ENCODE data around the gene KCNJ5.

Gene KCNJ5

GRCh38 chr11:128931668-128932067 is 40.5 kb downstream of the KCNJ5 start:
- H3K4me1 Mint-ChIP-seq: peaks cover 20% of the 10 kb centered on the region
- H3K36me3 Mint-ChIP-seq: peaks cover 3% of the 10 kb centered on the region
- no peak for ATAC-seq (ENCODE audit: low read depth)
- no peak for DNase-seq (ENCODE audit: low spot score in 2 of 2)
- peaks cover 15% of the 10 kb centered on the region for H3K27me3 Mint-ChIP-seq
- H3K4me3 Mint-ChIP-seq: no peak overlapping the region
- H3K27ac Mint-ChIP-seq: no peak overlapping the region
- H3K9me3 Mint-ChIP-seq: peaks cover 3% of the 10 kb centered on the region

GRCh38 chr11:128933481-128934178 is 42.5 kb downstream of the KCNJ5 start:
- Mint-ChIP-seq H3K4me3 (no peak overlapping the region), H3K27ac (no peak overlapping the region), H3K9me3 (peaks cover 3% of the 10 kb centered on the region), H3K27me3 (peaks cover 15% of the 10 kb centered on the region), H3K4me1 (peaks cover 10% of the 10 kb centered on the region), H3K36me3 (peaks cover 3% of the 10 kb centered on the region)
- no peak for ATAC-seq (ENCODE audit: low read depth)
- no peak for DNase-seq (ENCODE audit: low spot score in 2 of 2)

- H3K4me1 Mint-ChIP-seq: peaks cover 6% of the 10 kb centered on the region
- no peak overlapping the region for H3K4me3 Mint-ChIP-seq
- H3K27me3 Mint-ChIP-seq: peaks cover 15% of the 10 kb centered on the region
- H3K36me3 Mint-ChIP-seq: peaks cover 3% of the 10 kb centered on the region
- DNase-seq (ENCODE audit: low spot score in 2 of 2) (no peak), ATAC-seq (ENCODE audit: low read depth) (no peak)
- no peak overlapping the region for H3K27ac Mint-ChIP-seq
- peaks cover 3% of the 10 kb centered on the region for H3K9me3 Mint-ChIP-seq
Observed at GRCh38 chr11:128934351-128934750, 43.2 kb downstream of the KCNJ5 start.

- H3K4me3 Mint-ChIP-seq: no peak overlapping the region
- H3K27ac Mint-ChIP-seq: no peak overlapping the region
Observed at GRCh38 chr11:128934926-128935325, 43.8 kb downstream of the KCNJ5 start.

DNA sequence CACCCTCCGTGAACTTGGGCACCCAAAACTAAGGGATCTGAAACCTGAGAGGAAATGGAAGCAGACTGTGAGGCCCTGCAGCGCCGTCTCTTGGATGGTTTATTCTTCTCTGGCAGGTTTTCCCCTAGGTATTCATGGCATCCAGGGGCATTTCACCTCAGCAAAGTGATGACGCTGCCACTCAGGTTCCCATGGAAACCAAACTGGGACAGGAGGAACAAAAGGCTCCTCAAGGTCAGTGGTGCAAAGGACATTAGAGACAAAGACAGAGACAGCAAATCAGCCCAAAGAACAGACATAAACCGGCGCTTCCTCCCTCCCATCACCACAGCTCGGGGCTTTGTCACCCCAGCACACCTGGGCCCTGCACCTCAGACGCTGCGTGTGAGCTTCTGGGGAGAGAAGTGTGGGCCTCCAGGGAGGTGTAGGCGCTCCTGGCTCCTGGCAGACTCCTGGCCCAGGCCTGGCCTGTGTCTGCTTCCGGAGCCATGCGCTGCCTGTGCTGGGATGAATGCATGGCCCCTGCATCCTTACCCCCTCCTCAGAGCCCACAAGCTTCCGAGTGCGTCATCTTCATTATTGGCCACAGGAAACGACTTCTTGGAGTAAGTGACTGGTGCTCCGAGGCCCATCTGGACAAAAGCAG is 45.6 kb downstream of the KCNJ5 start:
- no peak for ATAC-seq (ENCODE audit: low read depth)
- Mint-ChIP-seq H3K9me3 (peaks cover 3% of the 10 kb centered on the region), H3K4me3 (no peak overlapping the region), H3K36me3 (peaks cover 3% of the 10 kb centered on the region), H3K27ac (no peak overlapping the region), H3K4me1 (no peaks in the 10 kb centered on the region), H3K27me3 (peaks cover 13% of the 10 kb centered on the region)
- no peak for DNase-seq (ENCODE audit: low spot score in 2 of 2)

More at GRCh38 chr11:128934926-128935325, 43.8 kb downstream of the KCNJ5 start:
- H3K27me3 Mint-ChIP-seq: peaks cover 11% of the 10 kb centered on the region
- H3K36me3 Mint-ChIP-seq: peaks cover 3% of the 10 kb centered on the region
- H3K9me3 Mint-ChIP-seq: peaks cover 3% of the 10 kb centered on the region
- DNase-seq (ENCODE audit: low spot score in 2 of 2) (no peak), ATAC-seq (ENCODE audit: low read depth) (no peak)
- H3K4me1 Mint-ChIP-seq: no peaks in the 10 kb centered on the region

DNA sequence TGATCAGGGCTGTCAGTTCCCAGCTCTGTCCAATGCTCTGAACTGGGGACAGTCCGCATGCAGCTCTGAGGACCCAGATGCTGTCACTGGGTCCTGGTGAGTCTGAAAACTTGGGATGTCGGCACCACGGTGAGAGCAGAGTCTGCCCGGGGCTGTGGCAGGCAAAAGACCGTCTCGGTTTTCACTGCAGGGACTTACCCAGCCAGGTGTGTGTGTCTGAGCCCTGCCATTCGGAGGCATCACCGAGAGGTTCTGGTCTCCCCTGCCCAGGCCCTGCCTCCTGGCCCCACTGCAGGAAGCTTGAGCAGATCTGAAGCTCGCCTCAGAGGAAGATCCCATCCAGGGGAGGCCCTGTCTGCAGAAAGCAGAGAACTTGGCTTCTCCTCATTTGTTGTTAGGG is 46.3 kb downstream of the KCNJ5 start:
- ATAC-seq (ENCODE audit: low read depth) (no peak), DNase-seq (ENCODE audit: low spot score in 2 of 2) (no peak)
- peaks cover 3% of the 10 kb centered on the region for H3K9me3 Mint-ChIP-seq
- peaks cover 13% of the 10 kb centered on the region for H3K27me3 Mint-ChIP-seq
- no peak overlapping the region for H3K4me3 Mint-ChIP-seq
- H3K4me1 Mint-ChIP-seq: no peaks in the 10 kb centered on the region
- H3K36me3 Mint-ChIP-seq: peaks cover 3% of the 10 kb centered on the region
- no peak overlapping the region for H3K27ac Mint-ChIP-seq

DNA sequence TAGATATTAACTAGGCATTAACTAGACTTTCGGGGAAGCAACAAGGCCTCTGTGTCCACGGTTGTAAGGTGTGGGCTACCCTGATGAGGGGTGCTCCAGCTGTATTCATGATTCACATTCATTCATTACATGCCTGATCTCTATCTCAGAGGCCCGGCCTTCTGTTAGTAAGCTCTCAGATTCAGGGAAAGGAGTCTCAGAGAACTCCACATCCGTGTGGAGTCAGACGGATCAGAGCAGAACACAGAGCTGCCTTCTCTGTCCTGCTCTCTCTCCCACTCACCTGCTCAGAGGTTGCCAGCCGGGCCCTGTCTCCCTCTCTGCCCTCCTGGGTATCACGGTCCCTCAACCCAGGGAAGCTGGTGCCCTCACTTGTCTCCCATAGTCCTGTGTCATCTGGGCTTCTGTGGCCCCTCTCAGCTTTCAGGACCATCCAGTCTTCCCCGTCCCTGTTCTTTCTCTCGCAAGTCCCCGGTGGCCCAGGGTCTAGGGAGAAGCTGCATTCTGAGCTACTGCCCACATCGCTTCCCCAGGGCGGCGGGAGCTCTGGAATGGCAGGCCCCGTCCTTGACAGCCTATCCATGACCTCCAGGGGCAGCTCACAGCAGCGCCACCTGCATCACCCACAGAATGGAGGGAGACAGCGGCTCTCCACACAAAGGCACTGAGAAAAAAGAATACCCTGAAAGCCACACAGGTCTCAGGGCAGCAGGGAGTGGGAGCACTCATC is 47.2 kb downstream of the KCNJ5 start:
- no peak overlapping the region for H3K27ac Mint-ChIP-seq
- DNase-seq (ENCODE audit: low spot score in 2 of 2): no peak

GRCh38 chr11:128939591-128939990 is 48.4 kb downstream of the KCNJ5 start:
- Mint-ChIP-seq H3K27me3 (peaks cover 14% of the 10 kb centered on the region), H3K27ac (no peak overlapping the region), H3K4me3 (no peak overlapping the region), H3K36me3 (no peaks in the 10 kb centered on the region), H3K4me1 (no peaks in the 10 kb centered on the region), H3K9me3 (no peaks in the 10 kb centered on the region)
- ATAC-seq (ENCODE audit: low read depth) (no peak), DNase-seq (ENCODE audit: low spot score in 2 of 2) (no peak)

More for the DNA sequence above, 47.2 kb downstream of the KCNJ5 start:
- H3K4me1 Mint-ChIP-seq: no peaks in the 10 kb centered on the region
- H3K27me3 Mint-ChIP-seq: peaks cover 14% of the 10 kb centered on the region
- ATAC-seq (ENCODE audit: low read depth): no peak
- no peak overlapping the region for H3K4me3 Mint-ChIP-seq
- H3K9me3 Mint-ChIP-seq: peaks cover 3% of the 10 kb centered on the region
- H3K36me3 Mint-ChIP-seq: peaks cover 3% of the 10 kb centered on the region

- Mint-ChIP-seq H3K36me3 (no peaks in the 10 kb centered on the region), H3K27ac (no peak overlapping the region), H3K9me3 (no peaks in the 10 kb centered on the region), H3K27me3 (peaks cover 18% of the 10 kb centered on the region), H3K4me3 (no peak overlapping the region), H3K4me1 (no peaks in the 10 kb centered on the region)
- ATAC-seq (ENCODE audit: low read depth) (no peak), DNase-seq (ENCODE audit: low spot score in 2 of 2) (no peak)
Observed at GRCh38 chr11:128940156-128940555, 49.0 kb downstream of the KCNJ5 start.

GRCh38 chr11:128940603-128941002 is 49.4 kb downstream of the KCNJ5 start:
- H3K27ac Mint-ChIP-seq: no peak overlapping the region
- ATAC-seq (ENCODE audit: low read depth): no peak
- no peak overlapping the region for H3K4me3 Mint-ChIP-seq
- peaks cover 18% of the 10 kb centered on the region for H3K27me3 Mint-ChIP-seq
- DNase-seq (ENCODE audit: low spot score in 2 of 2): no peak
- no peaks in the 10 kb centered on the region for H3K9me3 Mint-ChIP-seq
- no peaks in the 10 kb centered on the region for H3K4me1 Mint-ChIP-seq
- no peaks in the 10 kb centered on the region for H3K36me3 Mint-ChIP-seq

GRCh38 chr11:128941110-128941509 is 50.0 kb downstream of the KCNJ5 start:
- DNase-seq (ENCODE audit: low spot score in 2 of 2) (no peak), ATAC-seq (ENCODE audit: low read depth) (no peak)
- Mint-ChIP-seq H3K4me3 (no peak overlapping the region), H3K4me1 (no peaks in the 10 kb centered on the region), H3K27me3 (peaks cover 18% of the 10 kb centered on the region), H3K36me3 (no peaks in the 10 kb centered on the region), H3K9me3 (no peaks in the 10 kb centered on the region), H3K27ac (no peak overlapping the region)

DNA sequence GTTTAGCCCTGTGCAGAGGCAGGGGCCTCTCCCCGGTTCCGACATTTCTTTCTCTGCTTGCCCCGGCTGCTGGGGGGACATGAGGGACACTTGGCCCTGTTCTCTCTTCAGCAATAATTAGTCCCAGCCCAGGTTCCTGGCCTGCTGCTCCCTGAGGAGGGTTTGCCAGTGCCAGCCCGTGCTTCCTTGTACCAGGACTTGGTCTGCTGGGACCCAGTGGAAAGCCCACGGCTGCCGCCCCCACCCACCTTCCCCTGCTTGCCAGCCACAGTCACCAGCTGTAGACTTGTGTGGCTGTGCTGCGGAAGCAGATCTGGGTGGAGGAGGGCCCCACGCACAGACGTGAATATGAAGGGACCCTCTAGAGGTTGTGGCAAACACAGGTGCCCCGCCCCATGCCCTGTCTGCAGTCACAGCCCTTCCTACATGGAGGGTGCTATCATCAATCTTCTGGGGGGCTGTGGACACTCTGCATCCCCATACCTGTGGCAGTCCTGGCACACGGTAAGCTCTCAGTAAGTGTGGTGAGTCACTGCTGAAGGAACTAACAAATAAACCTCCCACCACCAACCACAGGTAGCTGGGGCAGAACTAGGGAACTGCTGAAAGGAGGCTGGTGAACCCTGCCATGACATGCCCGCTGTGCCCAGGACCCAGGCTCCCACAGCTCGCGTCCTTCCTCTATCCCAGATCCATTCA is 50.6 kb downstream of the KCNJ5 start:
- H3K9me3 Mint-ChIP-seq: no peaks in the 10 kb centered on the region
- no peaks in the 10 kb centered on the region for H3K36me3 Mint-ChIP-seq
- DNase-seq (ENCODE audit: low spot score in 2 of 2) (no peak), ATAC-seq (ENCODE audit: low read depth) (no peak)
- H3K4me3 Mint-ChIP-seq: no peak overlapping the region
- H3K27ac Mint-ChIP-seq: no peak overlapping the region
- peaks cover 18% of the 10 kb centered on the region for H3K27me3 Mint-ChIP-seq
- no peaks in the 10 kb centered on the region for H3K4me1 Mint-ChIP-seq

- no peak for ATAC-seq (ENCODE audit: low read depth)
- no peak overlapping the region for H3K4me3 Mint-ChIP-seq
- H3K27ac Mint-ChIP-seq: no peak overlapping the region
- H3K36me3 Mint-ChIP-seq: no peaks in the 10 kb centered on the region
- H3K4me1 Mint-ChIP-seq: no peaks in the 10 kb centered on the region
- peaks cover 18% of the 10 kb centered on the region for H3K27me3 Mint-ChIP-seq
- DNase-seq (ENCODE audit: low spot score in 2 of 2): no peak
- no peaks in the 10 kb centered on the region for H3K9me3 Mint-ChIP-seq
Observed at GRCh38 chr11:128942272-128942612, 51.1 kb downstream of the KCNJ5 start.

GRCh38 chr11:128942817-128943427 is 51.8 kb downstream of the KCNJ5 start, which contains the start of gene TP53AIP1:
Gene TP53AIP1, minus strand, starts transcription at chr11:128942871. Its CDS starts 5,053 bp downstream, at chr11:128937818.
- no peak within 1 kb of the TSS for H3K27ac Mint-ChIP-seq
- no peaks in the 10 kb centered on the region for H3K36me3 Mint-ChIP-seq
- H3K9me3 Mint-ChIP-seq: no peaks in the 10 kb centered on the region
- H3K27me3 Mint-ChIP-seq: peaks cover 21% of the 10 kb centered on the region
- no peak for DNase-seq (ENCODE audit: low spot score in 2 of 2)
- no peak within 1 kb of the TSS for H3K4me3 Mint-ChIP-seq
- no peaks in the 10 kb centered on the region for H3K4me1 Mint-ChIP-seq
- ATAC-seq (ENCODE audit: low read depth): no peak

All from memory B cell (primary cell).